ENCODE data around the gene ITIH1. TPM values are rescaled to one million over a fixed set of nuclear protein-coding genes. Genes with fewer than 3 reads are reported as not detected.
A peak's percentile ranks its signal among the peaks of the same experiment; 100 is the strongest.

ITIH1 gene
- total and polyA plus RNA-seq, 11 donors, result 0.04 to 0.23 (median 0.21) TPM; not detected in 8

DNA sequence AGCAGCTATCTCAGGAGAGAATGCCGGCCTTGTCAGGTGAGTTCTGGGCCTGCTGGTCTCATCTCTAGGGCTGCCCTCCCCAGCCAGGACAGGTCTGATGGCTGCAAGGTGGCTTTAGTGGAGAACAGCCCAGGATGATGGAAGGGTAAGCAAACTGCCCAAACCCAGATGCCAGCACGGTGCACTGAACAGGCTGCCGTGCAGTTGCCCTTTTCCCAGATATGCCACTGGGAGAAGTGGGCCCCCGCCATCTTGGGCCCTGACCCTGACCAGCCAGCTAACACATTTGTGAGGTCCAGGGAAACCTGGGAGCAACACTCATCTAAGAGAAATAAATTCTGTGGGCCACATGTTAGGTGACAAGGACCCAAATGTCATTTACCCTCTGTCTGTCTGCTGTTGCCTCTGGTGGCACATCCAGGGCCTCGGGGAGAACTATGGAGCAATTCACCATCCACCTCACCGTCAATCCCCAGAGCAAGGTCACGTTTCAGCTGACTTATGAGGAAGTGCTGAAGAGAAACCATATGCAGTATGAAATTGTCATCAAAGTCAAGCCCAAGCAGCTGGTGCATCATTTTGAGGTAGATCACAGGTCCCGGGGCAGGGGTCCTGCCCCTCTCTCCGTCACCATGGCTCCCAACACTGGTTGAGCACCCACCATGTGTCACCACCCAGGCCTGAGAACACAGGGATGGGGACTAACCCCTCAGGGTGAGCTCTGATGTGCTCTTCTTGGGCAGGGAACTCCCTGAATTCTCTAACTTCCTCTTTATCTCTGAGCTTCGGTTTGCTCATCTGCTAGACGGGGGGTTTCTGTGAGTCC is 1.8 kb downstream of the ITIH1 start:
- peak overlapping the region in 1 of 12 donors; percentile 12 for H3K27ac ChIP-seq
- ATAC-seq (no peak), DNase-seq (no peak)
- H3K9me3 ChIP-seq, result no peaks in the 10 kb centered on the region
- TF ChIP-seq, protein P1, sequence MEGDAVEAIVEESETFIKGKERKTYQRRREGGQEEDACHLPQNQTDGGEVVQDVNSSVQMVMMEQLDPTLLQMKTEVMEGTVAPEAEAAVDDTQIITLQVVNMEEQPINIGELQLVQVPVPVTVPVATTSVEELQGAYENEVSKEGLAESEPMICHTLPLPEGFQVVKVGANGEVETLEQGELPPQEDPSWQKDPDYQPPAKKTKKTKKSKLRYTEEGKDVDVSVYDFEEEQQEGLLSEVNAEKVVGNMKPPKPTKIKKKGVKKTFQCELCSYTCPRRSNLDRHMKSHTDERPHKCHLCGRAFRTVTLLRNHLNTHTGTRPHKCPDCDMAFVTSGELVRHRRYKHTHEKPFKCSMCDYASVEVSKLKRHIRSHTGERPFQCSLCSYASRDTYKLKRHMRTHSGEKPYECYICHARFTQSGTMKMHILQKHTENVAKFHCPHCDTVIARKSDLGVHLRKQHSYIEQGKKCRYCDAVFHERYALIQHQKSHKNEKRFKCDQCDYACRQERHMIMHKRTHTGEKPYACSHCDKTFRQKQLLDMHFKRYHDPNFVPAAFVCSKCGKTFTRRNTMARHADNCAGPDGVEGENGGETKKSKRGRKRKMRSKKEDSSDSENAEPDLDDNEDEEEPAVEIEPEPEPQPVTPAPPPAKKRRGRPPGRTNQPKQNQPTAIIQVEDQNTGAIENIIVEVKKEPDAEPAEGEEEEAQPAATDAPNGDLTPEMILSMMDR (IDR thresholded peaks at IDR 0.05), result no peak
- no peak for TF ChIP-seq POLR2A (IDR thresholded peaks at IDR 0.05)
- intact Hi-C loops (cut with DNase I), result loop anchor here in 4 of 10 donors (10.0 kb wide), 3 partner anchors 116 to 296 kb away; partner anchors contain the start of gene STIMATE (in 1 of the 4)
- 78 to 81% (median 79%) methylated on average over 11 of the region's 11 CpGs for whole genome bisulfite sequencing, 4 donors
- H3K27me3 ChIP-seq, result peaks cover 0 to 2% (median 0%) of the 10 kb centered on the region in 9 donors
- no peaks in the 10 kb centered on the region for H3K36me3 ChIP-seq
- H3K4me1 ChIP-seq, result peaks cover 0 to 16% (median 0%) of the 10 kb centered on the region in 12 donors
- H3K4me3 ChIP-seq, result no peak overlapping the region

DNA sequence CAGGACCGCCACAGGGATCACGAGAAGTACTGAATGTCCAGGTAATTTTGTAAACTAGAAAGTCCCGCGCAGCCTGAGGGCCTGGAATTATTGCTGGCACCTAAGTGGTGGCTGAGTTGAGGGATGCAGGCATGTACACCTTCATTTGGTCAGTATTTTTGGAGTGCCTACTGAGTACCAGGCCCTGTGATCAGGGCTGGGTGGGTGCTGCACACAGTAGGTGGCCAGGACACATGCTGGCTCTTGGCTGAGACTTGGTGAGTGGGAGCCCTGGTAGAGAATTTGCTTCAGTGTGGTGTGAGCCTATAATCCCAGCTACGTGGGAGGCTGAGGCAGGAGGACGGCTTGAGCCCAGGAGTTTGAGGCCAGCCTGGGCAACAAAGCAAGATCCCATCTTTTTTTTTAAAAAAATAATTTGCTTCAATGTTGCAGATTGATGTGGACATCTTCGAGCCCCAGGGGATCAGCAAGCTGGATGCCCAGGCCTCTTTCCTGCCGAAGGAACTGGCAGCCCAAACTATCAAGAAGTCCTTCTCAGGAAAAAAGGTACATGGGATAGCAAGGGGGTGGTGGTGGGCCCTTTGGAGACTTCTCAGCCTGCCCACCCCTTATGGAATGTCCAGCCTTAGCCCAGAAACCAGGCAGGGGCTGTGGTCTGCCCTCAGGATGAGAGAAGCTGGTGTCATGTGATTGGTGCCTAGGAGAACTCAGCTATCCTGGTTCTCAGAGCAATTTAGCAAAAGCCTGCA is 2.6 kb downstream of the ITIH1 start:
- TF ChIP-seq POLR2A (IDR thresholded peaks at IDR 0.05), result no peak
- TF ChIP-seq, protein P1 (IDR thresholded peaks at IDR 0.05), result no peak
- intact Hi-C loops (cut with DNase I), result loop anchor here in 4 of 10 donors (10.0 kb wide), 3 partner anchors 115 to 295 kb away; partner anchors contain the start of gene STIMATE (in 1 of the 4)

DNA sequence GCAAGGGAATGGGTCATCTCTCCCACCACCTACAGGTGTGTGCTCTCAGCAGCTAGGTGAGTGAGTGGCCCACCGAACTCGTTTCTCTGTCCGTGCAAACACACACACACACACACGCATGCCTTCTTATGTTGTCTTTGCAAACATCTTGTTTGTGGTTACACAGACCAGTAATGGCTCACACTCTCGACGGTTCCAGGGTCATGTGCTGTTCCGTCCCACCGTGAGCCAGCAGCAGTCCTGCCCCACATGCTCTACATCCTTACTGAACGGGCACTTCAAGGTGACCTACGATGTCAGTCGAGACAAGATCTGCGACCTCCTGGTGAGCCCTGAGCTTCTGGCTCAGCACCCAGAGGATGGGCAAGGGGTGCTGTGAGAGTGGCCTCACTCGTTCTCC is 4.3 kb downstream of the ITIH1 start:
- Histone ChIP-seq H3K9me3 (no peaks in the 10 kb centered on the region), H3K36me3 (no peaks in the 10 kb centered on the region), H3K27ac (no peak overlapping the region), H3K4me3 (no peak overlapping the region), H3K27me3 (peaks cover 0 to 2% (median 0%) of the 10 kb centered on the region in 9 donors), H3K4me1 (peaks cover 0 to 8% (median 0%) of the 10 kb centered on the region in 12 donors)
- intact Hi-C loops (cut with DNase I), result no loop called here
- no peak for TF ChIP-seq POLR2A (IDR thresholded peaks at IDR 0.05)
- TF ChIP-seq, protein P1 (IDR thresholded peaks at IDR 0.05), result no peak
- WGBS, 4 donors, result 64 to 73% (median 72%) methylated on average over 13 of the region's 13 CpGs
- no peak for ATAC-seq
- DNase-seq, result peak in 1 of 5 donors; percentile 3

More for the DNA sequence above, 2.6 kb downstream of the ITIH1 start:
- WGBS, 4 donors, result 81 to 89% (median 83%) methylated on average over 6 to 8 of the region's 8 CpGs
- no peaks in the 10 kb centered on the region for H3K9me3 ChIP-seq
- no peaks in the 10 kb centered on the region for H3K36me3 ChIP-seq
- DNase-seq, result peak in 1 of 5 donors; percentile 3
- H3K27me3 ChIP-seq, result peaks cover 0 to 2% (median 0%) of the 10 kb centered on the region in 9 donors
- peaks cover 0 to 16% (median 0%) of the 10 kb centered on the region in 12 donors for H3K4me1 ChIP-seq
- peak overlapping the region in 1 of 12 donors; percentile 12 for H3K27ac ChIP-seq
- no peak for ATAC-seq
- H3K4me3 ChIP-seq, result no peak overlapping the region
